Mammary epithelial cell (primary cell): Measurements from ENCODE around the gene PUS1.
"Not testable (repeated sequence)": the region's sequence is repeated elsewhere in the genome, so short reads cannot be mapped to it uniquely, and the experiment has no call there.

Source experiments
- CTCF ChIP-seq, 2 donors: IDR thresholded peaks in 1 of 2; conservative IDR thresholded peaks in 1 of 2; 2 replicates each; pipeline ENCODE4 v1.5.1; 2011 to 2012; ENCODE audit warnings: inconsistent platforms in 2 of 2, low read length in 2 of 2, mild to moderate bottlenecking in 2 of 2, control low read depth in 1 of 2, low read depth in 1 of 2; ENCODE audit not compliant: insufficient read depth in 1 of 2; ENCODE audit errors: extremely low read depth in 1 of 2
- EZH2 ChIP-seq: IDR thresholded peaks from 2 replicates; pipeline ENCODE4 v1.6.1; 2012; ENCODE audit warnings: low read length, inconsistent platforms, borderline replicate concordance

DNA sequence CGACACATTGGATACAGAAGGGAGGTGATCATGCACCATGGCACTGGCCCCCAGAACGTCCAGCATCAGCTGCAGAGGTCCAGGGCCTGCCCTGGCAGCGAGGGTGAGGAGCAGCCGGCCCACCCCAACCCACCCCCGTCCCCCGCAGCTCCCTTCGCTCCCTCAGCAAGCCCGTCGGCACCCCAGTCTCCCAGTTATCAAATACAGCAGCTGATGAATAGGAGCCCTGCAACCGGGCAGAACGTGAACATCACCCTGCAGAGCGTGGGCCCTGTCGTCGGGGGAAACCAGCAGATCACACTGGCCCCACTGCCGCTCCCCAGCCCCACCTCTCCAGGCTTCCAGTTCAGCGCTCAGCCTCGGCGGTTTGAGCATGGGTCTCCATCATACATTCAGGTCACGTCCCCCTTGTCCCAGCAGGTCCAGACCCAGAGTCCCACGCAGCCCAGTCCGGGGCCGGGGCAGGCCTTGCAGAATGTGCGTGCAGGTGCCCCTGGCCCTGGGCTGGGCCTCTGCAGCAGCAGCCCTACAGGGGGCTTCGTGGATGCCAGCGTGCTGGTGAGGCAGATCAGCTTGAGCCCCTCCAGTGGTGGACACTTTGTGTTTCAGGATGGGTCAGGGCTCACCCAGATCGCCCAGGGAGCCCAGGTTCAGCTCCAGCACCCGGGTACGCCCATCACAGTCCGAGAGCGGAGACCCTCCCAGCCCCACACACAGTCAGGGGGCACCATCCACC, 31.7 kb downstream of the PUS1 start:
- not testable (repeated sequence) for TF ChIP-seq EZH2; CTCF (conservative IDR thresholded peaks at IDR 0.05 in 1 of 2, IDR thresholded peaks at IDR 0.05 in 1 of 2; ENCODE audit: extremely low read depth in 1 of 2, insufficient read depth in 1 of 2, low read depth in 1 of 2, low read length in 2 of 2)
